ENCODE results near the gene CCN5.

DNA sequence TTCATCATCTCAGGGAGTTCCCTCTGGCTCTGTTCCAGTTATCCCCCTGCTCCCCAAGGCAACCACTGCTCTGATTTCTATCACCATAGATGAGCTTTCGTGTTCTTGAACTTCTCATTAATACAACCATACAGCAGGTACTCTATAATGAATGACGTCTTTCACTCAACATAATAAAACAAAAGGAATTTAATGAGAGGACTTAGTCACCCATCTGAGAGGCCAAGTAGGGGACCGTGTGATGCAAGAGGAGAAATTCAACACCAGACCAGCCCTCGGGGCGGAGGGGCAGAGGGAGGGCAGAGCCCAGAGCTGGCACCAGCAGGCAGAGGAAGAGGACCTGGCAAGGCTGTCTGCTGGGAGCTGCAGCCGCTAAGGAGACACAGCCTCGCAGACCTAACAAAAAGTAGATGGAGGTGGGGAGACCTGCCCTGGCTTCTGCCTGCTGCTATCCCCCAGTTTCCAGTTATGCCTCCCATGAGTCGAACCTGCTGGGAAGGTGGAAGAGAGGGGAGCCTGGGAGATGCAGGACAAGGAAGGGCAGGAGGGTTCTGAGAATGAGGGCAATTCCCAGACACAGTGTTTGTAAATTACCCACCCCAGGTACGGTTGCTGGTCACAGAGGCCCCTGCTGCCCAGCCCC is 13.8 kb downstream of the CCN5 start:
- no peak for TF ChIP-seq EZH2phosphoT487 (IDR thresholded peaks at IDR 0.05; ENCODE audit: borderline replicate concordance, low read length)
- TF ChIP-seq, protein P1, sequence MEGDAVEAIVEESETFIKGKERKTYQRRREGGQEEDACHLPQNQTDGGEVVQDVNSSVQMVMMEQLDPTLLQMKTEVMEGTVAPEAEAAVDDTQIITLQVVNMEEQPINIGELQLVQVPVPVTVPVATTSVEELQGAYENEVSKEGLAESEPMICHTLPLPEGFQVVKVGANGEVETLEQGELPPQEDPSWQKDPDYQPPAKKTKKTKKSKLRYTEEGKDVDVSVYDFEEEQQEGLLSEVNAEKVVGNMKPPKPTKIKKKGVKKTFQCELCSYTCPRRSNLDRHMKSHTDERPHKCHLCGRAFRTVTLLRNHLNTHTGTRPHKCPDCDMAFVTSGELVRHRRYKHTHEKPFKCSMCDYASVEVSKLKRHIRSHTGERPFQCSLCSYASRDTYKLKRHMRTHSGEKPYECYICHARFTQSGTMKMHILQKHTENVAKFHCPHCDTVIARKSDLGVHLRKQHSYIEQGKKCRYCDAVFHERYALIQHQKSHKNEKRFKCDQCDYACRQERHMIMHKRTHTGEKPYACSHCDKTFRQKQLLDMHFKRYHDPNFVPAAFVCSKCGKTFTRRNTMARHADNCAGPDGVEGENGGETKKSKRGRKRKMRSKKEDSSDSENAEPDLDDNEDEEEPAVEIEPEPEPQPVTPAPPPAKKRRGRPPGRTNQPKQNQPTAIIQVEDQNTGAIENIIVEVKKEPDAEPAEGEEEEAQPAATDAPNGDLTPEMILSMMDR (conservative IDR thresholded peaks at IDR 0.05; ENCODE audit: low read depth, low read length): no peak
